Motor neuron (in vitro differentiated cells): ENCODE data around the gene C1orf167. TPM values are rescaled to one million over a fixed set of nuclear protein-coding genes. Genes with fewer than 3 reads are reported as not detected.

Experiments
- ATAC-seq, 8 experiments: fragments of 200-7000 bp; cut with Tn5 transposase; replicated peaks in 6 of 8; 2 replicates each; pipeline ENCODE4 v1.8.0; 2021; ENCODE audit warnings: mild to moderate bottlenecking in 8 of 8, moderate library complexity in 8 of 8
- H3K27ac ChIP-seq, 2 donors: fragments of 250-450 bp; sonication (Bioruptor Pico); 2 replicates each; pipeline ENCODE4 v1.9.0; 2021; ENCODE audit warnings: antibody characterized with exemption in 2 of 2, mild to moderate bottlenecking in 2 of 2, moderate library complexity in 1 of 2
- H3K4me1 ChIP-seq, 2 donors: fragments of 250-450 bp; sonication (Bioruptor Pico); replicated peaks in 1 of 2; 2 replicates each; pipeline ENCODE4 v1.6.1; 2021; ENCODE audit warnings: antibody characterized with exemption in 2 of 2, mild to moderate bottlenecking in 2 of 2, moderate library complexity in 1 of 2
- H3K4me3 ChIP-seq, 5 donors: fragments of 250-450 bp; sonication (Bioruptor Pico); 2 replicates each; pipeline ENCODE4 v1.9.0; 2021; ENCODE audit warnings: antibody characterized with exemption in 5 of 5, mild to moderate bottlenecking in 5 of 5, moderate library complexity in 4 of 5
- WGBS, 10 experiments: fragments of 450-650 bp; shearing (Covaris generic); methylation state at CpG; one replicate each; pipeline ENCODE4 v1.0.0; 2022; 5-methylcytosine and 5-hydroxymethylcytosine counted together
- in situ Hi-C, 9 experiments: fragments of 400-800 bp; cut with MboI; loops; one replicate each; pipeline ENCODE4 v1.15.0; 2021; ENCODE audit warnings: low sequenced_read_pairs in 9 of 9, low pct_unique_long_range_greater_than_20kb in 2 of 9; ENCODE audit not compliant: unreplicated experiment in 9 of 9
- total RNA-seq, 8 experiments: library from RNA; unstranded; fragments of 300-600 nt; gene quantifications; 2 replicates each; pipeline versions ENCODE4 v1.2.3 to v1.2.4, GENCODE V29; 2022

C1orf167 gene
- total RNA-seq, 8 experiments from 2014 or later = 0.11 to 1.9 (median 0.35) TPM; not detected in 2

- in situ Hi-C loops = loop anchor here in 1 of 9 experiments (25.0 kb wide), 1 partner anchor 384 kb away; no protein-coding TSS in a partner anchor
- no peaks in the 10 kb centered on the region for H3K4me1 ChIP-seq
- ATAC-seq = peak in 1 of 8 experiments; percentile 14
- no peak overlapping the region for H3K4me3 ChIP-seq
- 88 to 100% (median 92%) methylated on average over 2 to 19 of the region's 19 CpGs; no CpG with 5 or more reads in 3 of the 10 experiments for WGBS, 10 experiments
- H3K27ac ChIP-seq = no peak overlapping the region
Observed at GRCh38 chr1:11828511-11828910, 66.5 kb downstream of the C1orf167 start.

GRCh38 chr1:11831945-11832725 lies 70.1 kb downstream of the C1orf167 start:
- in situ Hi-C loops = loop anchor here in 1 of 9 experiments (25.0 kb wide), 1 partner anchor 380 kb away; no protein-coding TSS in a partner anchor
- Histone ChIP-seq H3K4me3 (no peak overlapping the region), H3K27ac (no peak overlapping the region), H3K4me1 (no peaks in the 10 kb centered on the region)
- 80 to 100% (median 92%) methylated on average over 1 to 9 of the region's 9 CpGs; no CpG with 5 or more reads in 1 of the 10 experiments for WGBS, 10 experiments
- no peak for ATAC-seq

- Histone ChIP-seq H3K27ac (no peak overlapping the region), H3K4me3 (no peak overlapping the region), H3K4me1 (no peaks in the 10 kb centered on the region)
- ATAC-seq = no peak
- in situ Hi-C loops = loop anchor here in 1 of 9 experiments (25.0 kb wide), 1 partner anchor 379 kb away; no protein-coding TSS in a partner anchor
- WGBS, 10 experiments = 82 to 100% (median 86%) methylated on average over 3 to 8 of the region's 8 CpGs; no CpG with 5 or more reads in 5 of the 10 experiments
Observed at GRCh38 chr1:11833497-11833896, 71.5 kb downstream of the C1orf167 start.

GRCh38 chr1:11833900-11834299 lies 71.9 kb downstream of the C1orf167 start:
- H3K4me1 ChIP-seq = no peaks in the 10 kb centered on the region
- H3K27ac ChIP-seq = no peak overlapping the region
- 83 to 100% (median 95%) methylated on average over 1 to 13 of the region's 13 CpGs; no CpG with 5 or more reads in 2 of the 10 experiments for WGBS, 10 experiments
- no peak overlapping the region for H3K4me3 ChIP-seq
- in situ Hi-C loops = loop anchor here in 1 of 9 experiments (25.0 kb wide), 1 partner anchor 378 kb away; no protein-coding TSS in a partner anchor
- peak in 1 of 8 experiments; percentile 3 for ATAC-seq

GRCh38 chr1:11835441-11836225 lies 73.6 kb downstream of the C1orf167 start:
- Histone ChIP-seq H3K4me3 (no peak overlapping the region), H3K27ac (no peak overlapping the region), H3K4me1 (no peaks in the 10 kb centered on the region)
- ATAC-seq = no peak
- WGBS, 10 experiments = 95 to 100% (median 100%) methylated on average over 1 to 20 of the region's 28 CpGs; no CpG with 5 or more reads in 2 of the 10 experiments
- in situ Hi-C loops = loop anchor here in 2 of 9 experiments (5.0 to 25.0 kb wide), 2 partner anchors 62 to 377 kb away; no protein-coding TSS in a partner anchor

GRCh38 chr1:11836955-11837766 lies 75.2 kb downstream of the C1orf167 start:
- in situ Hi-C loops = loop anchor here in 2 of 9 experiments (5.0 to 25.0 kb wide), 2 partner anchors 60 to 375 kb away; no protein-coding TSS in a partner anchor
- 88 to 95% (median 93%) methylated on average over 2 to 35 of the region's 36 CpGs; no CpG with 5 or more reads in 3 of the 10 experiments for WGBS, 10 experiments
- no peak for ATAC-seq

GRCh38 chr1:11837767-11838348 lies 75.9 kb downstream of the C1orf167 start:
- in situ Hi-C loops = loop anchor here in 2 of 9 experiments (5.0 to 25.0 kb wide), 2 partner anchors 59 to 374 kb away; no protein-coding TSS in a partner anchor
- ATAC-seq = peak in 3 of 8 experiments; percentile 3 to 5 (median 4)
- no peak overlapping the region for H3K27ac ChIP-seq
- peaks cover 9 to 19% of the 10 kb centered on the region in 2 donors for H3K4me1 ChIP-seq
- 84 to 100% (median 88%) methylated on average over 1 to 10 of the region's 11 CpGs; no CpG with 5 or more reads in 5 of the 10 experiments for WGBS, 10 experiments
- H3K4me3 ChIP-seq = no peak overlapping the region

More at GRCh38 chr1:11836955-11837766, 75.2 kb downstream of the C1orf167 start:
- H3K4me1 ChIP-seq = peaks cover 4 to 13% of the 10 kb centered on the region in 2 donors
- no peak overlapping the region for H3K27ac ChIP-seq
- no peak overlapping the region for H3K4me3 ChIP-seq

- Histone ChIP-seq H3K27ac (no peak overlapping the region), H3K4me3 (no peak overlapping the region), H3K4me1 (peaks cover 9 to 19% of the 10 kb centered on the region in 2 donors)
- peak; percentile 38 to 91 (median 68) for ATAC-seq
- 31 to 87% (median 49%) methylated on average over 1 to 26 of the region's 40 CpGs for WGBS, 10 experiments
- in situ Hi-C loops = loop anchor here in 2 of 9 experiments (5.0 to 25.0 kb wide), 2 partner anchors 59 to 374 kb away; no protein-coding TSS in a partner anchor
Observed at GRCh38 chr1:11838349-11839272, 76.6 kb downstream of the C1orf167 start.
